ENCODE data around the gene NEMF. TPM values are rescaled to one million over a fixed set of nuclear protein-coding genes. Genes with fewer than 3 reads are reported as not detected.

The NEMF gene
- polyA plus RNA-seq, 1 donor from 2014 or later, result 91.0 TPM

GRCh38 chr14:49870908-49871307, 18.3 kb upstream of the NEMF start:
- H2AFZ ChIP-seq (ENCODE audit: low read depth, low read length), result no peak overlapping the region
- no peaks in the 10 kb centered on the region for H3K9me3 ChIP-seq (ENCODE audit: low read length)
- H4K20me1 ChIP-seq (ENCODE audit: insufficient read depth), result no peaks in the 10 kb centered on the region
- H3K79me2 ChIP-seq (replicated peaks; ENCODE audit: insufficient read depth, low read length), result no peaks in the 10 kb centered on the region
- H3K4me2 ChIP-seq (ENCODE audit: low read length), result no peak overlapping the region
- H3K27ac ChIP-seq (ENCODE audit: low read length), result no peak overlapping the region
- no peak for TF ChIP-seq SMC3 (conservative IDR thresholded peaks at IDR 0.05; ENCODE audit: poor library complexity)
- TF ChIP-seq MXI1 (conservative IDR thresholded peaks at IDR 0.05; ENCODE audit: poor library complexity, severe bottlenecking), result no peak
- TF ChIP-seq RAD21 (conservative IDR thresholded peaks at IDR 0.05), result no peak
- TF ChIP-seq TAF1 (IDR thresholded peaks at IDR 0.05; ENCODE audit: low read depth), result no peak
- TF ChIP-seq EZH2 (IDR thresholded peaks at IDR 0.05; ENCODE audit: borderline replicate concordance, insufficient read depth, low read length, poor library complexity, severe bottlenecking), result no peak
- no peak for TF ChIP-seq EP300 (conservative IDR thresholded peaks at IDR 0.05; ENCODE audit: poor library complexity, severe bottlenecking)
- TF ChIP-seq REST (IDR thresholded peaks at IDR 0.05; ENCODE audit: borderline replicate concordance), result no peak
- TF ChIP-seq POLR2AphosphoS5 (IDR thresholded peaks at IDR 0.05), result no peak
- TF ChIP-seq CTCF (IDR thresholded peaks at IDR 0.05; ENCODE audit: poor library complexity, severe bottlenecking), result no peak
- no peaks in the 10 kb centered on the region for H3K27me3 ChIP-seq (ENCODE audit: insufficient read depth, low read depth, low read length)
- no peak overlapping the region for H3K9ac ChIP-seq (ENCODE audit: low read length)
- no peaks in the 10 kb centered on the region for H3K36me3 ChIP-seq (ENCODE audit: insufficient read depth, low read length)
- H3K4me3 ChIP-seq (ENCODE audit: low read length), result no peak overlapping the region
- H3K9me2 ChIP-seq (ENCODE audit: insufficient read depth, low read length), result no peaks in the 10 kb centered on the region
- H3F3A ChIP-seq (ENCODE audit: insufficient read depth, low read length, poor library complexity, severe bottlenecking), result peaks cover 8% of the 10 kb centered on the region

- TF ChIP-seq EZH2 (IDR thresholded peaks at IDR 0.05; ENCODE audit: borderline replicate concordance, insufficient read depth, low read length, poor library complexity, severe bottlenecking) (no peak), TAF1 (IDR thresholded peaks at IDR 0.05; ENCODE audit: low read depth) (no peak)
- Histone ChIP-seq H3K36me3 (ENCODE audit: insufficient read depth, low read length) (no peaks in the 10 kb centered on the region), H3K9me2 (ENCODE audit: insufficient read depth, low read length) (no peaks in the 10 kb centered on the region), H4K20me1 (ENCODE audit: insufficient read depth) (no peaks in the 10 kb centered on the region), H3K79me2 (replicated peaks; ENCODE audit: insufficient read depth, low read length) (no peaks in the 10 kb centered on the region), H3K27ac (ENCODE audit: low read length) (peak overlapping the region; percentile 22), H3F3A (ENCODE audit: insufficient read depth, low read length, poor library complexity, severe bottlenecking) (peaks cover 8% of the 10 kb centered on the region), H3K27me3 (ENCODE audit: insufficient read depth, low read depth, low read length) (no peaks in the 10 kb centered on the region), H3K4me2 (ENCODE audit: low read length) (peak overlapping the region; percentile 82), H3K9me3 (ENCODE audit: low read length) (no peaks in the 10 kb centered on the region), H3K4me3 (ENCODE audit: low read length) (peak overlapping the region; percentile 77), H2AFZ (ENCODE audit: low read depth, low read length) (no peak overlapping the region), H3K9ac (ENCODE audit: low read length) (peak overlapping the region; percentile 65)
Observed at GRCh38 chr14:49868720-49869114, 16.1 kb upstream of the NEMF start.
